ENCODE measurements around the gene GRB10. TPM values are rescaled to one million over a fixed set of nuclear protein-coding genes. Genes with fewer than 3 reads are reported as not detected.

GRB10 gene
- total and polyA plus RNA-seq, 3 experiments from 2014 or later, result 0.20 to 0.49 (median 0.20) TPM

- CTCF ChIA-PET, result no interaction called here
- Mint-ChIP-seq H3K4me1 (no peaks in the 10 kb centered on the region), H3K27me3 (no peaks in the 10 kb centered on the region), H3K36me3 (no peaks in the 10 kb centered on the region), H3K9me3 (no peaks in the 10 kb centered on the region), H3K27ac (peak overlapping the region in 1 of 8 donors; percentile 34), H3K4me3 (no peak overlapping the region)
- H3K9me3 ChIP-seq (ENCODE audit: low read length), result no peaks in the 10 kb centered on the region
- H3K27me3 ChIP-seq (ENCODE audit: insufficient read depth, low read length, poor library complexity, severe bottlenecking), result no peaks in the 10 kb centered on the region
- H3K4me1 ChIP-seq (ENCODE audit: insufficient read depth, low read length), result no peaks in the 10 kb centered on the region
- POLR2A ChIA-PET, result no interaction called here
- H3K4me3 ChIP-seq (ENCODE audit: low read length), result no peak overlapping the region
- no peaks in the 10 kb centered on the region for H3K36me3 ChIP-seq (ENCODE audit: insufficient read depth, low read length)
- no peak overlapping the region for H3K27ac ChIP-seq (ENCODE audit: low read depth, low read length)
- DNase-seq, result no peak
Observed at GRCh38 chr7:50543776-50544442, 238.8 kb downstream of the GRB10 start.

GRCh38 chr7:50542132-50542531 lies 240.6 kb downstream of the GRB10 start:
- Histone ChIP-seq H3K4me1 (ENCODE audit: insufficient read depth, low read length) (no peaks in the 10 kb centered on the region), H3K27me3 (ENCODE audit: insufficient read depth, low read length, poor library complexity, severe bottlenecking) (no peaks in the 10 kb centered on the region), H3K4me3 (ENCODE audit: low read length) (no peak overlapping the region), H3K27ac (ENCODE audit: low read depth, low read length) (no peak overlapping the region), H3K36me3 (ENCODE audit: insufficient read depth, low read length) (no peaks in the 10 kb centered on the region), H3K9me3 (ENCODE audit: low read length) (no peaks in the 10 kb centered on the region)
- Mint-ChIP-seq H3K27me3 (no peaks in the 10 kb centered on the region), H3K9me3 (no peaks in the 10 kb centered on the region), H3K4me3 (no peak overlapping the region), H3K4me1 (no peaks in the 10 kb centered on the region), H3K27ac (no peak overlapping the region), H3K36me3 (no peaks in the 10 kb centered on the region)
- POLR2A ChIA-PET, result no interaction called here
- no peak for DNase-seq
- CTCF ChIA-PET, result no interaction called here

- no peaks in the 10 kb centered on the region for H3K4me1 ChIP-seq (ENCODE audit: insufficient read depth, low read length)
- Mint-ChIP-seq H3K9me3 (no peaks in the 10 kb centered on the region), H3K4me3 (no peak overlapping the region), H3K4me1 (no peaks in the 10 kb centered on the region), H3K36me3 (no peaks in the 10 kb centered on the region), H3K27ac (peak overlapping the region in 1 of 8 donors; percentile 23), H3K27me3 (no peaks in the 10 kb centered on the region)
- no peak overlapping the region for H3K4me3 ChIP-seq (ENCODE audit: low read length)
- H3K27me3 ChIP-seq (ENCODE audit: insufficient read depth, low read length, poor library complexity, severe bottlenecking), result no peaks in the 10 kb centered on the region
- DNase-seq, result no peak
- CTCF ChIA-PET, result no interaction called here
- no peak overlapping the region for H3K27ac ChIP-seq (ENCODE audit: low read depth, low read length)
- POLR2A ChIA-PET, result no interaction called here
- H3K9me3 ChIP-seq (ENCODE audit: low read length), result no peaks in the 10 kb centered on the region
- H3K36me3 ChIP-seq (ENCODE audit: insufficient read depth, low read length), result no peaks in the 10 kb centered on the region
Observed at GRCh38 chr7:50540785-50541579, 241.7 kb downstream of the GRB10 start.

Other genes with a start within 250 kb of the GRB10 start
- gene DDC, start 217.5 kb downstream of the GRB10 start, total RNA-seq, result not detected
- gene DDC, start 217.5 kb downstream of the GRB10 start, polyA plus RNA-seq, result not detected

Measured in CD8-positive, alpha-beta memory T cell (primary cell).